Measurements from ENCODE around the gene ASCL5.

DNA sequence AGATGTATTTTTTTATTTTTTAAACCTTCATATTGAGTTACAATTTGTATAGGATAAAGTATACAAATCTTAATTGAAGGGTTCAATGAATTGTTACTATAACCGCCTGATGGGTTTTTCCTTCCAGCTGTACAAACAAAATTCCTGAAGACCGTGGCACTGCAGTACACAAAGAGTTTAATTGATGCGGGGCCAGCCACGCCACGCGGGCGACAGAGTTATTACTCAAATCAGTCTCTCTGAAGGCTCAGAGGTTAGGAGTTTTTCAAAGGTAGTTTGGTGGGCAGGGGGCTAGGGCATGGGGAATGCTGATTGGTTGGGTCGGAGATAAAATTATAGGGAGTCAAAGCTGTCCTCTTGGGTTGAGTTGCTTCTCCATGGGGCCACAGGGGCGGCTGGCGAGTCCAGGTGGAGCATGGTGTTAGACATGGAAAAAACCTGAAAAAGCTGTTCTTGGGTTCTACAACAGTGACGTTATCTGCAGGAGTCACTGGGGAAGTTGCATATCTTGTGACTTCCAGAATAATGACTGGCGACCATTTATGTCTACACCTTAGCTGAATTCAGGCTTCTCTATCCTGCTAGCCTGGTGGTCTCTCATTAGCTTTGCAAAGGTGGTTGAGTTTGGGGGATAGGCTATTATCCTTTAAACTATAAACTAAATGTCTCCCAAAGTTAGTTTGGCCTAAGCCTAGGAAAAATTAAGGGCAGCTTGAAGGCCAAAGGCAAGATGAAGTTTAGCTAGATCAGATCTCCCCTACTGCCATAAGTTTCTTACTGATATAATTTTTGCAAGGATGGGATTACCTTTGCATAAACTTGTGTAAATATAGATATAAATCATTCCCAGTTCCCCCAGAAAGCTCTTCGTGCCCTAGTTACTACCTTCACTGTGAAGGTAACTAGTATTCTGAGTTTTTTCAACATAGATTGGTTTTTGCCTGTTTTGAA is 40.3 kb upstream of the ASCL5 start:
- TF ChIP-seq EZH2 (IDR thresholded peaks at IDR 0.05; ENCODE audit: borderline replicate concordance, low read length) = no peak
- TF ChIP-seq, protein P1, sequence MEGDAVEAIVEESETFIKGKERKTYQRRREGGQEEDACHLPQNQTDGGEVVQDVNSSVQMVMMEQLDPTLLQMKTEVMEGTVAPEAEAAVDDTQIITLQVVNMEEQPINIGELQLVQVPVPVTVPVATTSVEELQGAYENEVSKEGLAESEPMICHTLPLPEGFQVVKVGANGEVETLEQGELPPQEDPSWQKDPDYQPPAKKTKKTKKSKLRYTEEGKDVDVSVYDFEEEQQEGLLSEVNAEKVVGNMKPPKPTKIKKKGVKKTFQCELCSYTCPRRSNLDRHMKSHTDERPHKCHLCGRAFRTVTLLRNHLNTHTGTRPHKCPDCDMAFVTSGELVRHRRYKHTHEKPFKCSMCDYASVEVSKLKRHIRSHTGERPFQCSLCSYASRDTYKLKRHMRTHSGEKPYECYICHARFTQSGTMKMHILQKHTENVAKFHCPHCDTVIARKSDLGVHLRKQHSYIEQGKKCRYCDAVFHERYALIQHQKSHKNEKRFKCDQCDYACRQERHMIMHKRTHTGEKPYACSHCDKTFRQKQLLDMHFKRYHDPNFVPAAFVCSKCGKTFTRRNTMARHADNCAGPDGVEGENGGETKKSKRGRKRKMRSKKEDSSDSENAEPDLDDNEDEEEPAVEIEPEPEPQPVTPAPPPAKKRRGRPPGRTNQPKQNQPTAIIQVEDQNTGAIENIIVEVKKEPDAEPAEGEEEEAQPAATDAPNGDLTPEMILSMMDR (conservative IDR thresholded peaks at IDR 0.05 in 1 of 2, IDR thresholded peaks at IDR 0.05 in 1 of 2; ENCODE audit: extremely low read depth in 1 of 2, insufficient read depth in 1 of 2, low read depth in 1 of 2, low read length in 2 of 2) = no peak

Measured in mammary epithelial cell (primary cell).